Upper lobe of left lung (tissue), 6 donors: ENCODE results near the gene KRIT1. TPM values are rescaled to one million over a fixed set of nuclear protein-coding genes. Genes with fewer than 3 reads are reported as not detected.
"Not testable (repeated sequence)": the region's sequence is repeated elsewhere in the genome, so short reads cannot be mapped to it uniquely, and the experiment has no call there.

Experiments used
- ATAC-seq, 2 donors: fragments of 200-7000 bp; cut with Tn5 transposase; one replicate each; pipeline ENCODE4 v1.9.1; 2022; ENCODE audit warnings: mild to moderate bottlenecking in 2 of 2, moderate library complexity in 2 of 2; ENCODE audit not compliant: low FRiP score in 2 of 2
- DNase-seq, 2 donors: peaks; one replicate each; pipeline ENCODE4 v3.0.0-alpha.2; 2019 to 2020
- H3K27ac ChIP-seq, 4 donors: fragments of 200-600 bp; sonication (generic); one replicate each; pipeline ENCODE4 v1.5.1; 2016 to 2019
- H3K27me3 ChIP-seq, 4 donors: fragments of 200-600 bp; sonication (generic); one replicate each; pipeline ENCODE4 v1.5.1; 2017 to 2019
- H3K36me3 ChIP-seq, 4 donors: fragments of 200-600 bp; sonication (generic); one replicate each; pipeline ENCODE4 v1.5.1; 2016 to 2019
- H3K4me1 ChIP-seq, 4 donors: fragments of 200-600 bp; sonication (generic); one replicate each; pipeline ENCODE4 v1.5.1; 2018 to 2019
- H3K4me3 ChIP-seq, 4 donors: fragments of 200-600 bp; sonication (generic); one replicate each; pipeline ENCODE4 v1.5.1; 2017 to 2019; ENCODE audit warnings: mild to moderate bottlenecking in 2 of 4, moderate library complexity in 1 of 4
- H3K9me3 ChIP-seq, 4 donors: fragments of 200-600 bp; sonication (generic); one replicate each; pipeline ENCODE4 v1.5.1; 2018 to 2019
- CTCF ChIP-seq, 6 experiments: fragments of 450-650 bp in 4 of 6; fragments of 200-600 bp in 2 of 6; sonication (generic) in 2 of 6; IDR thresholded peaks; one replicate each; pipeline ENCODE4 v1.5.1; 2016 to 2019; ENCODE audit warnings: antibody characterized with exemption in 6 of 6
- EP300 ChIP-seq, 4 donors: sonication (generic); formaldehyde crosslinking; IDR thresholded peaks; one replicate each; pipeline ENCODE4 v1.5.1; 2017; ENCODE audit warnings: antibody characterized with exemption in 4 of 4, control low read depth in 2 of 4
- POLR2A ChIP-seq, 4 donors: fragments of 450-650 bp; IDR thresholded peaks; one replicate each; pipeline ENCODE4 v1.5.1; 2016 to 2017; ENCODE audit warnings: antibody characterized with exemption in 4 of 4, mild to moderate bottlenecking in 2 of 4
- POLR2AphosphoS5 ChIP-seq, 2 donors: sonication (generic); formaldehyde crosslinking; IDR thresholded peaks; one replicate each; pipeline ENCODE4 v1.5.1; 2017; ENCODE audit warnings: antibody characterized with exemption in 2 of 2
- WGBS, 2 donors: methylation state at CpG; one replicate each; pipeline ENCODE4 v1.1.5; 2017 to 2018; 5-methylcytosine and 5-hydroxymethylcytosine counted together
- total RNA-seq, 6 donors: library from RNA; depleted of rRNA in 4 of 6; stranded (reverse); fragments of >200 nt in 4 of 6; gene quantifications; one replicate each; pipeline versions ENCODE4 v1.1.0 to v1.2.1, GENCODE V29; 2016 to 2021
- donor health status: DM: no; HTN: no; CAD: no; lungs with moderate emphysema.
- donor health status: DM: no; HTN: yes; CAD: no; lungs with severe emphysema.

Gene KRIT1
- total RNA-seq, 6 donors from 2014 or later = 36.8 to 173 (median 56.2) TPM

- Histone ChIP-seq H3K27ac (peak within 1 kb of the TSS; percentile 58 to 86 (median 66)), H3K4me1 (peaks cover 0 to 12% (median 0%) of the 10 kb centered on the region in 4 donors), H3K4me3 (peak within 1 kb of the TSS; percentile 23 to 53 (median 50)), H3K9me3 (no peaks in the 10 kb centered on the region), H3K27me3 (no peaks in the 10 kb centered on the region), H3K36me3 (no peaks in the 10 kb centered on the region)
- WGBS, 2 donors = 9 to 11% methylated on average over 44 to 54 of the region's 60 CpGs
- TF ChIP-seq CTCF (IDR thresholded peaks at IDR 0.05) (peak; percentile 95 to 97 (median 96)), POLR2A (IDR thresholded peaks at IDR 0.05) (peak in 1 of 4 donors; percentile 41), EP300 (IDR thresholded peaks at IDR 0.05) (no peak), POLR2AphosphoS5 (IDR thresholded peaks at IDR 0.05) (no peak)
- peak; percentile 95 to 97 for DNase-seq
- peak; percentile 99 for ATAC-seq
These were observed 66.5 kb downstream of the KRIT1 start, which contains the start of gene LRRD1 for GRCh38 chr7:92178928-92179924. TSS of gene LRRD1 (minus strand) at chr7:92179142. CDS start at chr7:92165202, 13,940 bp downstream.

- Histone ChIP-seq H3K4me3 (no peak overlapping the region), H3K27ac (no peak overlapping the region), H3K27me3 (no peaks in the 10 kb centered on the region), H3K9me3 (no peaks in the 10 kb centered on the region), H3K36me3 (no peaks in the 10 kb centered on the region), H3K4me1 (peaks cover 0 to 12% (median 0%) of the 10 kb centered on the region in 4 donors)
- TF ChIP-seq EP300 (IDR thresholded peaks at IDR 0.05) (no peak), POLR2A (IDR thresholded peaks at IDR 0.05) (no peak), CTCF (IDR thresholded peaks at IDR 0.05) (no peak), POLR2AphosphoS5 (IDR thresholded peaks at IDR 0.05) (no peak)
- ATAC-seq = no peak
- DNase-seq = no peak
These were observed 68.4 kb downstream of the KRIT1 start for GRCh38 chr7:92177362-92177761.

GRCh38 chr7:92169529-92169928 is 76.2 kb downstream of the KRIT1 start:
- H3K9me3 ChIP-seq, H3K36me3 ChIP-seq, DNase-seq, H3K4me1 ChIP-seq, H3K27me3 ChIP-seq, H3K4me3 ChIP-seq, H3K27ac ChIP-seq, ATAC-seq: not testable (repeated sequence)
- WGBS, 2 donors = 86 to 95% methylated on average over 2 of the region's 2 CpGs

- ATAC-seq (no peak), DNase-seq (no peak)
- no peaks in the 10 kb centered on the region for H3K9me3 ChIP-seq
- no peaks in the 10 kb centered on the region for H3K27me3 ChIP-seq
- H3K27ac ChIP-seq = no peak overlapping the region
- H3K36me3 ChIP-seq = no peaks in the 10 kb centered on the region
- TF ChIP-seq EP300 (IDR thresholded peaks at IDR 0.05) = no peak
- TF ChIP-seq POLR2A (IDR thresholded peaks at IDR 0.05) = no peak
- TF ChIP-seq POLR2AphosphoS5 (IDR thresholded peaks at IDR 0.05) = no peak
- H3K4me1 ChIP-seq = no peaks in the 10 kb centered on the region
- no peak overlapping the region for H3K4me3 ChIP-seq
- WGBS, 2 donors = 82 to 88% methylated on average over 1 of the region's 1 CpG
These were observed 84.4 kb downstream of the KRIT1 start for GRCh38 chr7:92161271-92161670.

- Histone ChIP-seq H3K9me3 (no peaks in the 10 kb centered on the region), H3K4me3 (no peak overlapping the region), H3K36me3 (no peaks in the 10 kb centered on the region), H3K27ac (no peak overlapping the region), H3K4me1 (no peaks in the 10 kb centered on the region), H3K27me3 (no peaks in the 10 kb centered on the region)
- no peak for ATAC-seq
- 91 to 92% methylated on average over 3 of the region's 3 CpGs for WGBS, 2 donors
- TF ChIP-seq CTCF (IDR thresholded peaks at IDR 0.05) = no peak
- no peak for TF ChIP-seq EP300 (IDR thresholded peaks at IDR 0.05)
- TF ChIP-seq POLR2A (IDR thresholded peaks at IDR 0.05) = no peak
- TF ChIP-seq POLR2AphosphoS5 (IDR thresholded peaks at IDR 0.05) = no peak
- DNase-seq = no peak
These were observed 86.8 kb downstream of the KRIT1 start for GRCh38 chr7:92158660-92159575.
